Omental fat pad (tissue), 4 donors: Measurements from ENCODE around the gene ENTPD7. TPM values are rescaled to one million over a fixed set of nuclear protein-coding genes. Genes with fewer than 3 reads are reported as not detected.

Experiments used
- ATAC-seq: fragments of 150-250 bp; one replicate; pipeline ENCODE4 v1.9.1; 2016; ENCODE audit warnings: mild to moderate bottlenecking, moderate library complexity; ENCODE audit not compliant: low FRiP score
- DNase-seq: peaks from one replicate; pipeline ENCODE4 v3.0.0-alpha.2; 2019; ENCODE audit warnings: low spot score
- total RNA-seq, 4 donors: library from RNA; depleted of rRNA; stranded (reverse); fragments of >200 nt; gene quantifications; one replicate each; pipeline ENCODE4 v1.1.0, GENCODE V29; 2016
- TF ChIP-seq, protein P1 (sequence below), 3 donors: fragments of 450-650 bp; IDR thresholded peaks; one replicate each; pipeline ENCODE4 v1.5.1; 2016 to 2017; ENCODE audit warnings: antibody characterized with exemption in 3 of 3, mild to moderate bottlenecking in 3 of 3, moderate library complexity in 2 of 3

The ENTPD7 gene
- total RNA-seq, 4 donors from 2014 or later = 5.2 to 18.6 (median 9.2) TPM

DNA sequence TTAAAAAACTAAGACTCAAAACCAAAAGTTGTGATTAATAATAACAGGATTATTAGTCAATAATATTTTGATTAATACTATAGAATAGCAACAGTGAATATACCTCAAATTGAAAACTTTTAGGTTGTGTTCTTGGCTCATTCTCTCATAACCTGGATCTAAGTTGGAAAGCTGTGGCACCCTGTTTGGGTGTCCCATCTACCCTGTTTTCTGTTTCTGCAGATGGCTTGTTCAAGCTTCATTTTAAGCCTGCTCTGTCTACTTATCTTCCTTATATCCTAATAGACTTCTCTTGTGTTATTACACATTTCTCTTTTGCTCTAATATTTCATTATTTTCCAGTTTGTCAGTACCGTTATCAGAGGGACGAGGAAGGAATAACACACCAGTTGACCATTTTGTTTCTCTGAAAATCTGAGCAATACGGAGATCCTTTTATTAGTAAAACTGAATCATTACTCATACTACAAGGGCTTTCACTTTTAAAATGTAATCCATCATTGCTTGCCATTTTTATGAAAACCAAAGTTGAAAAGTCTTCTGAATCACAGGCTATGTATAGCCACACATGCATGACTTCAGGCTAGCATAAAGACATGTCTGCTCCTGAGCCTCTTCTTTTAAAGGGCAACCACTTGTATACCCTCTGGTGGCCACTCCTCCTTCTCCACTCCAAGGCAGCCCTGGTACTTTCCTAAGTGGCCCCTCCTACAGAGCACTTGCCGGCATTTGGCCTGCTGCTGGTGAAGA lies 50.3 kb downstream of the ENTPD7 start:
- ATAC-seq (no peak), DNase-seq (no peak)
- TF ChIP-seq, protein P1, sequence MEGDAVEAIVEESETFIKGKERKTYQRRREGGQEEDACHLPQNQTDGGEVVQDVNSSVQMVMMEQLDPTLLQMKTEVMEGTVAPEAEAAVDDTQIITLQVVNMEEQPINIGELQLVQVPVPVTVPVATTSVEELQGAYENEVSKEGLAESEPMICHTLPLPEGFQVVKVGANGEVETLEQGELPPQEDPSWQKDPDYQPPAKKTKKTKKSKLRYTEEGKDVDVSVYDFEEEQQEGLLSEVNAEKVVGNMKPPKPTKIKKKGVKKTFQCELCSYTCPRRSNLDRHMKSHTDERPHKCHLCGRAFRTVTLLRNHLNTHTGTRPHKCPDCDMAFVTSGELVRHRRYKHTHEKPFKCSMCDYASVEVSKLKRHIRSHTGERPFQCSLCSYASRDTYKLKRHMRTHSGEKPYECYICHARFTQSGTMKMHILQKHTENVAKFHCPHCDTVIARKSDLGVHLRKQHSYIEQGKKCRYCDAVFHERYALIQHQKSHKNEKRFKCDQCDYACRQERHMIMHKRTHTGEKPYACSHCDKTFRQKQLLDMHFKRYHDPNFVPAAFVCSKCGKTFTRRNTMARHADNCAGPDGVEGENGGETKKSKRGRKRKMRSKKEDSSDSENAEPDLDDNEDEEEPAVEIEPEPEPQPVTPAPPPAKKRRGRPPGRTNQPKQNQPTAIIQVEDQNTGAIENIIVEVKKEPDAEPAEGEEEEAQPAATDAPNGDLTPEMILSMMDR (IDR thresholded peaks at IDR 0.05) = no peak

DNA sequence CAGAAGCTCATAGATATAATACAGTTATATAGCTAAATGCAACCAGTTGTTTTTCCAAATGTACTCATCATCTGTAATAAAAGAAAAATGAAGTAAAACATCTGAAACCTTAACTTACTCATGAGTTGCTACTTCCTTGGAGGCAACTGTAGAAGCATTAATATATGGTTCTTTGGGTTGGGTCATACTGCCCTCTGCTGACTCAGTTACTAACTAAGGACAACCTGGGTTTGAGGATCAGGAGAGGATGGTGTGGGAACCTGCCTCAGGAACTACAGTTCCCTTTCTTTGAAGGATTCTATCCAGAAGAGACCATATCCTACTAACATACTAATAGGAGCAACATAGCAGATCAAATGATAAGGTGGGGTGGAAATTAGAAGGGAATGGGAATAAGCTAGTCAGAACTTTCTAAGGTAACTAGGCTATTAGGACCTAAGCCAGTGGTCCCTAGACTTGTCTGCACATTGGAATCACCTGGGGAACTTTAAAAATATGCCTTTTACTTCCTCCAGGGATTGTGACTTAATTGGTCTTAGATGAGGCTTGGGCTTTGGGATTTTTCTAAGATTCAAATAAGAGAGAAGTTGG lies 51.9 kb downstream of the ENTPD7 start:
- TF ChIP-seq, protein P1 (IDR thresholded peaks at IDR 0.05) = no peak
- no peak for DNase-seq
- ATAC-seq = no peak

DNA sequence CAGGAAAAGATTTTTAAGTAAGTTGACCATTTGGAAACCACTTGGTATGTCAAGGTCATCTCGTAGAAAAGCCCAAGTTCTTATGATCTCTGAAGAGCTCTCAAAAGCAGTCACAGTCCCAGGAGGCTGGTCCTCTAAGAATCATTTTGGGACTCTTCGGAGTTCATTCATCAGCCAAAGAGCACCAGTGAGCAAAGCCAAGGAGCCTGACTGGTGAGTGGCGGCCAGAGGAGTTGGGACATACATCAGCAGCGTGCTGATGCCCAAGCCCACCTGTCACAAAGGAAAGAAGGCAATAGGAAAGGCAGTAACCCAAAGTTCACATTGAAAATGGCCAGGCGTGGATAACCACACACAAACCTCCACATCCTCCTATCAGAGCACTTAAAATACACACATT lies 55.1 kb downstream of the ENTPD7 start:
- DNase-seq (no peak), ATAC-seq (no peak)
- TF ChIP-seq, protein P1 (IDR thresholded peaks at IDR 0.05) = no peak

DNA sequence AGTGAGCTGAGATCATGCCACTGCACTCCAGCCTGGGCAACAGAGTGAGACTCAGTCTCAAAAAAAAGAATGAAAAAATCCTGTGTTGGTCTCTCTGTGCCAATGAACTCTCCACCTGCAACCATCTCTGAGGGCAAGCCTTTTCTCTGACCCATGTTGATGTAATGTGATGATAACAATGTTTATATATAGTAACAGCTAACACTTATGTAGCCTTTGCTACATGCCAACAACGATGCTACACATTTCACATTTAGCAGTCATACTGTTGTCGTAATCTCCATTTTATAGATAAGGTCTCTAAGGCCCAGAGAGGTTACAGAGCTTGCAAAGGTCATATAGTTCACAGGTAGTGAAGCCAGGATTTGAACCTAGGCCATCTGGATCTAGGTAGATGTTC lies 61.1 kb downstream of the ENTPD7 start:
- ATAC-seq (no peak), DNase-seq (no peak)
- TF ChIP-seq, protein P1 (IDR thresholded peaks at IDR 0.05) = no peak

DNA sequence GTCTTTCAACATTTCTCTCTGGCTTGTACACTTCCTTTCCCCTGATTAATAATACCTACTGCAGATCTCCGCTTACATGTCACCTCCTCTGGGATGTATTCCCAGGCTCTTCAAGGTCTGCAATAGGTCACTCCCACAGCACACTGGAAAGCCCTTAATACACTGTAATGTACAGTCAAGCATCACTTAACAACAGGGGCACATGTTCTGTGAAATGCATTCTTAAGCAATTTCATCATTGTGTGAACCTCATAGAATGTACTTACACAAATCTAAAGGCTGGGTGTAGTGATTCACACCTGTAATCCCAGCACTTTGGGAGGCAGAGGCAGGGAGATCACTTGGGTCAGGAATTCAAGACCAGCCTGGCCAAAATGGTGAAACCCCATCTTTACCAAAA lies 70.7 kb downstream of the ENTPD7 start:
- no peak for DNase-seq
- TF ChIP-seq, protein P1 (IDR thresholded peaks at IDR 0.05) = no peak
- no peak for ATAC-seq

DNA sequence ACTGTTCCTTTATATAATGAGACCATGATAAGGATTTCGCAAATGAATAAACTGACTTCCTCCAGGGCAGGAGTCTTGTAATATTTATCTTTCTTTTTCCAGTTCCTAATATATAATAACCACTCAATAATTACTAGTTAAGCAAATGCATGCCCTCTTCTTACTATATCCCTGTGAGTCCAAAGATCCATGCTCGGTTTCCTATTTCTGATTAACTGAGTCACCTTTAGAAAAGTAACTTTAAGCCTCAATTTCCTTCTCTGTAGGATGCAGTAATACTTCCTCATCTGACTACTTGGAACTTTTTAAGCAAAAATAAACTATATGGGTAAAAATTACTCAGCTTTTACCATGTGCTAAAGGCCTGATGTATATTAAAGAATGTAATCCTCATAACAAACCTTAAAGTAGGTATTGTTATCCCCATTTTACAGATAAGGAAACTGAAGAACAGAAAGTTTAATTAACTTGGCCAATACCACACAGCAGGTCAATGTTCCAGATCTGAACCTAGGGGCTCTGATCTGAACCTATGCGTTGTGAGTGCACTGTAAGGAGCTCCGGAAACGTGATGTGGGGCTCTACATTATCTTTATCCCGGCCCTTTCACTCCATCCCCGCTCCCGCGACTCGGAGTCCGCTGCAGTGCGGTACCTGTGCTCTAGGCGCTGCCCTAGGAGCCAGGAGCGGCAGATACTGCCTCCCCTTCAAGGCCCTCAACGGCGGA lies 72.2 kb downstream of the ENTPD7 start:
- DNase-seq (no peak), ATAC-seq (no peak)
- TF ChIP-seq, protein P1 (IDR thresholded peaks at IDR 0.05) = no peak
